Neural cell (in vitro differentiated cells): Measurements from ENCODE around the gene RIPOR1. TPM values are rescaled to one million over a fixed set of nuclear protein-coding genes. Genes with fewer than 3 reads are reported as not detected.

ENCODE experiments used
- H2AFZ ChIP-seq: fragments of 200-600, 300-800 bp; sonication (generic), shearing (Covaris generic); 2 replicates; pipeline ENCODE4 v1.6.0; 2014; ENCODE audit warnings: low read depth, mild to moderate bottlenecking, antibody characterized with exemption, low read length, moderate library complexity
- H3F3A ChIP-seq: fragments of 200-600 bp; shearing (Covaris generic); 2 replicates; pipeline ENCODE4 v1.6.1; 2016; ENCODE audit warnings: mild to moderate bottlenecking, moderate library complexity, mixed read lengths, antibody characterized with exemption, low read length; ENCODE audit not compliant: insufficient read depth, poor library complexity, severe bottlenecking
- H3K27ac ChIP-seq: fragments of 200-600, 300-800 bp; sonication (generic), shearing (Covaris generic); 2 replicates; pipeline ENCODE4 v1.5.1; 2014; ENCODE audit warnings: mild to moderate bottlenecking, low read length, moderate library complexity
- H3K27me3 ChIP-seq: fragments of 300-800, 200-600 bp; sonication (generic), shearing (Covaris generic); 2 replicates; pipeline ENCODE4 v1.6.0; 2014; ENCODE audit warnings: mild to moderate bottlenecking, low read depth, low read length, moderate library complexity; ENCODE audit not compliant: insufficient read depth
- H3K36me3 ChIP-seq: fragments of 300-800, 200-600 bp; sonication (generic), shearing (Covaris generic); 2 replicates; pipeline ENCODE4 v1.5.1; 2014; ENCODE audit warnings: mild to moderate bottlenecking, antibody characterized with exemption, low read length, moderate library complexity; ENCODE audit not compliant: insufficient read depth
- H3K4me2 ChIP-seq: fragments of 300-800, 200-600 bp; sonication (generic), shearing (Covaris generic); 2 replicates; pipeline ENCODE4 v1.6.0; 2014; ENCODE audit warnings: mild to moderate bottlenecking, low read length
- H3K4me3 ChIP-seq: fragments of 300-800, 200-600 bp; sonication (generic), shearing (Covaris generic); 2 replicates; pipeline ENCODE4 v1.5.1; 2014; ENCODE audit warnings: mild to moderate bottlenecking, low read length, moderate library complexity
- H3K79me2 ChIP-seq: fragments of 200-600 bp; shearing (Covaris generic); replicated peaks from 2 replicates; pipeline ENCODE4 v1.6.0; 2014; ENCODE audit warnings: mild to moderate bottlenecking, low read length, moderate library complexity; ENCODE audit not compliant: insufficient read depth
- H3K9ac ChIP-seq: fragments of 300-800, 200-600 bp; sonication (generic), shearing (Covaris generic); 2 replicates; pipeline ENCODE4 v1.6.1; 2016; ENCODE audit warnings: mild to moderate bottlenecking, low read length, mixed read lengths
- H3K9me2 ChIP-seq: fragments of 200-600 bp; shearing (Covaris generic); 2 replicates; pipeline ENCODE4 v1.6.1; 2016; ENCODE audit warnings: mild to moderate bottlenecking, low read length, mixed read lengths; ENCODE audit not compliant: insufficient read depth
- H3K9me3 ChIP-seq: fragments of 200-600, 300-800 bp; sonication (generic), shearing (Covaris generic); 2 replicates; pipeline ENCODE4 v1.6.1; 2016; ENCODE audit warnings: mild to moderate bottlenecking, mixed run types, low read length, moderate library complexity, mixed read lengths
- H4K20me1 ChIP-seq: fragments of 200-600 bp; shearing (Covaris generic); 2 replicates; pipeline ENCODE4 v1.6.1; 2016; ENCODE audit warnings: mild to moderate bottlenecking, mixed run types; ENCODE audit not compliant: insufficient read depth
- CTCF ChIP-seq: fragments of 450-650 bp; IDR thresholded peaks from 2 replicates; pipeline ENCODE4 v1.5.1; 2014; ENCODE audit warnings: antibody characterized with exemption, mild to moderate bottlenecking, moderate library complexity; ENCODE audit not compliant: poor library complexity, severe bottlenecking
- EP300 ChIP-seq: fragments of 450-650 bp; conservative IDR thresholded peaks from 2 replicates; pipeline ENCODE4 v1.6.1; 2014; ENCODE audit warnings: antibody characterized with exemption, mild to moderate bottlenecking, moderate library complexity; ENCODE audit not compliant: poor library complexity, severe bottlenecking
- EZH2 ChIP-seq: fragments of 200-600, 300-800 bp; shearing (Covaris generic), sonication (generic); IDR thresholded peaks from 2 replicates; pipeline ENCODE4 v1.6.1; 2014; ENCODE audit warnings: antibody characterized with exemption, low read length, borderline replicate concordance, mild to moderate bottlenecking; ENCODE audit not compliant: insufficient read depth, poor library complexity, severe bottlenecking
- MXI1 ChIP-seq: fragments of 450-650 bp; conservative IDR thresholded peaks from 2 replicates; pipeline ENCODE4 v1.6.1; 2014; ENCODE audit warnings: antibody characterized with exemption, mild to moderate bottlenecking; ENCODE audit not compliant: poor library complexity, severe bottlenecking
- POLR2AphosphoS5 ChIP-seq: IDR thresholded peaks from 2 replicates; pipeline ENCODE4 v1.6.1; 2012
- RAD21 ChIP-seq: fragments of 450-650 bp; conservative IDR thresholded peaks from 2 replicates; pipeline ENCODE4 v1.6.1; 2014; ENCODE audit warnings: antibody characterized with exemption, mild to moderate bottlenecking, moderate library complexity
- REST ChIP-seq: IDR thresholded peaks from 2 replicates; pipeline ENCODE4 v1.6.1; 2012; ENCODE audit warnings: borderline replicate concordance
- SMC3 ChIP-seq: fragments of 450-650 bp; conservative IDR thresholded peaks from 2 replicates; pipeline ENCODE4 v1.6.1; 2014; ENCODE audit warnings: antibody characterized with exemption, mild to moderate bottlenecking, moderate library complexity; ENCODE audit not compliant: poor library complexity
- TAF1 ChIP-seq: IDR thresholded peaks from 2 replicates; pipeline ENCODE4 v1.6.1; 2012; ENCODE audit warnings: low read depth
- polyA plus RNA-seq: library from polyadenylated mRNA; depleted of rRNA; stranded (reverse); fragments of >200 nt; gene quantifications from 2 replicates; pipeline ENCODE4 v1.2.3, GENCODE V29; 2014

Gene RIPOR1
- polyA plus RNA-seq, 1 donor from 2014 or later: 13.2 TPM

GRCh38 chr16:67535201-67535600, 6.6 kb downstream of the RIPOR1 start:
- peaks cover 8% of the 10 kb centered on the region for H4K20me1 ChIP-seq
- no peaks in the 10 kb centered on the region for H3K36me3 ChIP-seq
- H3K79me2 ChIP-seq: peaks cover 17% of the 10 kb centered on the region
- H3K27ac ChIP-seq: no peak overlapping the region
- H3K27me3 ChIP-seq: peaks cover 10% of the 10 kb centered on the region
- no peak overlapping the region for H2AFZ ChIP-seq
- no peak overlapping the region for H3K4me2 ChIP-seq
- TF ChIP-seq RAD21 (no peak), EP300 (no peak), CTCF (no peak), POLR2AphosphoS5 (no peak), TAF1 (no peak), REST (no peak), EZH2 (no peak), MXI1 (no peak), SMC3 (no peak)
- H3K9me3 ChIP-seq: no peaks in the 10 kb centered on the region
- no peaks in the 10 kb centered on the region for H3K9me2 ChIP-seq
- no peak overlapping the region for H3K9ac ChIP-seq
- no peaks in the 10 kb centered on the region for H3F3A ChIP-seq
- no peak overlapping the region for H3K4me3 ChIP-seq

GRCh38 chr16:67537270-67537635, 8.6 kb downstream of the RIPOR1 start:
- H3F3A ChIP-seq: no peaks in the 10 kb centered on the region
- H3K9ac ChIP-seq: peak overlapping the region; percentile 52
- H3K4me2 ChIP-seq: peak overlapping the region; percentile 51
- H3K4me3 ChIP-seq: peak overlapping the region; percentile 65
- no peaks in the 10 kb centered on the region for H3K9me3 ChIP-seq
- H3K36me3 ChIP-seq: no peaks in the 10 kb centered on the region
- peaks cover 10% of the 10 kb centered on the region for H3K27me3 ChIP-seq
- H2AFZ ChIP-seq: no peak overlapping the region
- H3K79me2 ChIP-seq: peaks cover 3% of the 10 kb centered on the region
- TF ChIP-seq TAF1: no peak
- TF ChIP-seq RAD21: no peak
- TF ChIP-seq SMC3: no peak
- TF ChIP-seq REST: no peak
- no peak for TF ChIP-seq CTCF
- TF ChIP-seq POLR2AphosphoS5: no peak
- no peak for TF ChIP-seq EZH2
- no peak for TF ChIP-seq MXI1
- TF ChIP-seq EP300: no peak
- H4K20me1 ChIP-seq: peaks cover 8% of the 10 kb centered on the region
- no peaks in the 10 kb centered on the region for H3K9me2 ChIP-seq
- H3K27ac ChIP-seq: no peak overlapping the region
